Measurements from ENCODE around the gene NFIA.

DNA sequence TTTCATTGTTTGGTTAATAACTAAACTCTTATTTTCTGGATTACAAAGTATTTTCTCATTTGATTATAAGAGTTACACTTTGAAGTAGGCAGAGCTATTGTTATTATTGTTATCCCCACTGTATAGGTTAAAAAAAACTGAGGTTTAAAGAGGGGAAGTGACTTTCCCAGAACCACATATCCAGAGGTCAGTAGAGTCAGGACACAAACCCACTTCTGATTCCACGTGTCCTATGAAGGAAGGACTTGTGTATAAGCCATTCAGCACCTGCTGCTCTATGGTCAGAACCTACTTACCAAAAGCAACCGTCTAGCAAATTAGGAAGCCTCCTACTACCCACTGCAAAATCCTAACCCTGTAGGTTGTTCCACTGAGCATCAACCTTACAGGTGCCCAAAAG lies 351.3 kb downstream of the NFIA start:
- TF ChIP-seq CTCF (IDR thresholded peaks at IDR 0.05): no peak
- no peak for TF ChIP-seq EP300 (IDR thresholded peaks at IDR 0.05)
- no peak for TF ChIP-seq POLR2A (IDR thresholded peaks at IDR 0.05; ENCODE audit: low read depth)

Measured in esophagus muscularis mucosa (tissue), 4 donors.